GM12872 (cell line): ENCODE data around the gene C11orf21.

ENCODE experiments used
- TF ChIP-seq, protein P1 (sequence below): IDR thresholded peaks from 3 replicates; pipeline ENCODE4 v1.5.1; 2011; ENCODE audit warnings: low read depth, mild to moderate bottlenecking, low read length, moderate library complexity; ENCODE audit not compliant: insufficient read depth

Gene C11orf21

DNA sequence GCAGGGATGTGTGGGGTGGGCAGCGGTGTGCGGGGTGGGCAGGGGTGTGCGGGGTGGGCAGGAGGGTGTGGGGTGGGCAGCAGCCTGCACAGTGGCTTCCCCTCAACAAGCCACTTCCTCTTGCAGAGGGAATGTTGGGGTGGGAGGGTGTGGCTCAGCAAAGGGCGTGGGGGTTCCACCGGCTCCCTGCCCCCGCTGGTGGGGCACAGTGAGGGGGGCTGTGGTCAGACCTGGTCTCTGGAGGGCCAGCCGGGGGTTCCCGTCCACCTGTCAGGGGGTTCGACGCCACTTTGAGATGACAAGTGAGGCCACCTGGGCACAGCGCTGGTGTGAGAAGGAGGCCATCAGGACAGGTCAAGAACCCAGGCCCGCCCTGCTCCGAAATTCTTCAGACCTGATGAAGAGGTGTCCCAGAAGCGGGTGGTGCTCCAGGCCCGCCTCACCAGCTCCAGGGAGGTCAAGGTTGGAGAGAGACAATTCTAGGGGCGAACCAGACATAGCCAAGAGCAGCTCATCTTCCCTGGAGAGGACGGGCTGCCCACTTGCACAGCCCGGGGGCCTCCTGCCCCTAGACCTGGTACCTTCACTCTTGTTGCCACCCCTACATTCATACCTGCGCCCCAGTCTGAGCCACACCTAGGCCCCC lies 1.3 kb downstream of the C11orf21 start:
- TF ChIP-seq, protein P1, sequence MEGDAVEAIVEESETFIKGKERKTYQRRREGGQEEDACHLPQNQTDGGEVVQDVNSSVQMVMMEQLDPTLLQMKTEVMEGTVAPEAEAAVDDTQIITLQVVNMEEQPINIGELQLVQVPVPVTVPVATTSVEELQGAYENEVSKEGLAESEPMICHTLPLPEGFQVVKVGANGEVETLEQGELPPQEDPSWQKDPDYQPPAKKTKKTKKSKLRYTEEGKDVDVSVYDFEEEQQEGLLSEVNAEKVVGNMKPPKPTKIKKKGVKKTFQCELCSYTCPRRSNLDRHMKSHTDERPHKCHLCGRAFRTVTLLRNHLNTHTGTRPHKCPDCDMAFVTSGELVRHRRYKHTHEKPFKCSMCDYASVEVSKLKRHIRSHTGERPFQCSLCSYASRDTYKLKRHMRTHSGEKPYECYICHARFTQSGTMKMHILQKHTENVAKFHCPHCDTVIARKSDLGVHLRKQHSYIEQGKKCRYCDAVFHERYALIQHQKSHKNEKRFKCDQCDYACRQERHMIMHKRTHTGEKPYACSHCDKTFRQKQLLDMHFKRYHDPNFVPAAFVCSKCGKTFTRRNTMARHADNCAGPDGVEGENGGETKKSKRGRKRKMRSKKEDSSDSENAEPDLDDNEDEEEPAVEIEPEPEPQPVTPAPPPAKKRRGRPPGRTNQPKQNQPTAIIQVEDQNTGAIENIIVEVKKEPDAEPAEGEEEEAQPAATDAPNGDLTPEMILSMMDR: no peak

GRCh38 chr11:2299773-2300172 lies 1.9 kb downstream of the C11orf21 start:
- TF ChIP-seq, protein P1: no peak

DNA sequence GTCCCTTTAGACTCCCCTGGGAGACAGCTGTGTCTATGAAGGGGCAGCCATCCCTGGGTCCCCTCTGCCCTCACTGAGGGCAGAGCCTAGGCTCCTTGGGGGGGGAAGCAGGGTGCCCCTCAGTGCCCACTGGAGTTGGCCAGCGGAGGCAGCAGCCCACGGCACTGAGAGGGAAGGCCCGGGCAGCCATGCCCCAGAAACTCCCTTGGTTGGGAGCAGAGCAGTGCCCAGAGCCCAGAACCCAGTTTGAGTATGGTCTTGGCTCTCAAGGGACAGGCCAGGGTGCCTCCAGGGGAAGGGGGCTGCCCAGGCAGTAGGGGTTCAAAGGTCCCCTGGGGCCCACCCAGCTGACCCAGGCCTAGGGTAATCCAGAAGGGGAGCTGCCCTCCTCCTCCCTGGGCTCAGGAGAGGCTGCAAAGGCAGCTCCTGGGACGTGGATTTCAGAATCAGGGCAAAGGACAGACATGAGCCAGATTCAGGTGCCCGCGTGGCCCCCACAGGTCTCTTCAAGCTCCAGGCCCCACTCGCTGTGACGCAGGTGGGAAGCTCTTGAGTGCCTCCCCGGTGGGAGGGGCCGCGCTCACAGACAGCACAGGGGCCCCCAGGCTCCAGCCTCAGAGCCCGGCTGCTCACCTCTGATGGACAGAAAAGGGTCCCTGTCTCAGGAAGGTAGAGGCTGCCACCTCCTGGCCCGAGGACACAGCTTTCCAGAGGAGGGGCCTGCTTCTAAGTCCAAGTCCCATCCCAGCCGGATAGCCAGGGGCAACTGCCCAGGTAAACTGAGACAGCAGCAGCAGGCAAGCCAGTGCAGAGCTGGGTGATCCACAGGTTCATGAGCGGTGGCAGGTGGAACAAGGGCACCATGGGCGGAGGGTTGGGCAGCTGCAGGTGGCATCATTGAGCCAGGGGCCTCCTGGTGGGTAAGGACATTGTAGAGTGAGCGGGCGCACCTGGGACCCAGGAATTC lies 2.6 kb downstream of the C11orf21 start:
- TF ChIP-seq, protein P1: no peak

DNA sequence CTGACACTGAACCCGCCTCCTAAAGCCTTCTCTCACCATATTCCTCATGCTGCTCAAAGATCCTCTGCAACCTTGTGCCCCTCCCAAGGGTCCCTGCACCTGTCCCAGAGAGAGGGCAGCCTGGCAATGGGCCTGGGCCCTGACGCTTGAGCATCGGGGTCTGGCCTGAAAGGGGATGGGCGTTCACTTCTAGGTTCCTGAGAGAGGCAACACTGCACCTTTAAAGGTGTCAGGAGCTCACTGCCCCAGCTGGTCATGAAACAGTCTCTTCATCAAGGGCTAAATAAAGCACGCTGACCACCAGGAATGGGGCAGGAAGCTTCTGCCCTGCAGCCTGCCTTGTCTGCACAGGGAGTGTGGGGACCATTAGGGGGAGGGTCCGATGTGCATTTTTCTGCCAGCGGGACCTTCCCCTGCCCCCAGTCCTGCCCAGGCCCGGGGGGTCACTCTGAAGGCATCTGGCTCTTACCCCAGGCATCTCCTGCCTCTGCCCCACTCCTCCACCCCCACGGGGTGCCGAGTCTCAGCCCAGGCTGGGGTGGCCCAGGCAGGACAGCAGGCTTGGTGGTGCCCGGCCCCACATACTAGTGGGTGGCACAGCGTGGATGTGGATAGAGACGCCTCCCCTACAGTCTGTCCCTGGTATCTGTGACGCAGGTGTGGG lies 3.5 kb downstream of the C11orf21 start:
- TF ChIP-seq, protein P1: no peak

DNA sequence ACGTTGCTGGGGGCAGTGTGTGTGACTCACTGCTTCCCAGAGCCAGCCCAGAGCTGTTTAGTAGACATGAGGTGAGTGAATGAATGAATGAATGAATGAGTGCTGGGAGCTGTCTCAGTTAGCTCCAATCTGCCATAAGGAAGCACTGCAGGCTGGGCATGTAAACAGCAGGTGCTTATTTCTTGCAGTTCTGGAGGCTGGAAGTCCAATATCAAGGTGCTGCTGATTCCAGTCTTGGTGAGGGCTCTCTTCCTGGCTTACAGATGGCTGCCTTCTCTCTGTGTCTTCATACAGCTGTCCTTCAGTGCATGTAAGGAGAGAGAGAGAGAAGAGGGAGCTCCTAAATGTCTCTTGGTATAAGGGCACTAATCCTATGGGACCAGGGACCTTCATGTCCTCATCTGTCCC lies 4.1 kb downstream of the C11orf21 start:
- TF ChIP-seq, protein P1: no peak

- TF ChIP-seq, protein P1: no peak
Observed at GRCh38 chr11:2296913-2297622, 4.7 kb downstream of the C11orf21 start.
